Iris pigment epithelial cell (primary cell): ENCODE data around the gene SMO.
"Not testable (repeated sequence)": the region's sequence is repeated elsewhere in the genome, so short reads cannot be mapped to it uniquely, and the experiment has no call there.

Source experiments
- DNase-seq: peaks from one replicate; pipeline ENCODE4 v3.0.0-alpha.2; 2011; ENCODE audit warnings: low read depth

SMO gene

DNA sequence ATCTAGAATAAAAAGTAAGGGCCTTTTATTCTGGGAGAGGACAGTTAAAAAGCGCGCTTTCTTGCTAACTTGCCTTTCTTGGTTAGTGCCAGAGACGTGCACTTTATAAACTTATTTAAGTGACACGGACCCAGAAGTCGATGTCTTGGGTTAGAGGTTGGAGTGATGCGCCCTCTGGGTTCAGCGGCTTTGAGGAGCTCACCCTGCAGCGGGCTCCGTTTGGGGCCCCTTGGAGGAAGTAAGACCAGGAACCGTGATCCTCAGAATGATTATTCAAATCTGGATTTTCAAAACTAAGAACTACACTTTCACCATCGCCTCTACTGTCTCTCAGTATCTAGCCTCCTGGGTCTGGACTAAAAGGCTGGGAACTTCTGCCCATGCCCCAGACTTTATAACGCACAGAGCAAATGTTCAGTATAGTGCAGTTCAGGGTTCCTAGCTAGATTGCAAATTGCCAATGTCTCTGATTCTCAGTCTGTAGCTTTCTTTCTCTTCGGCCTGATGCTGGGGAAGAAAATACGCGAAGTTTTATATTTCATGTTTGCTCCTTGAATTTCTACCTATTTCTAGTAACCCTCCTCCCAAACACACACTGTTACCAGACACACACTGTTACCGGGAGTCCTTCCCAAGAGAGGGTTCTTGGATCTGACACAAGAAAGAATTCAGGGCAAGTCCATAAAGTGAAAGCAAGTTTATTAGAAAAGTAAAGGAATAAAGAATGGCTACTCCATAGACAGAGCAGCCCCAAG lies 18.6 kb upstream of the SMO start:
- no peak for DNase-seq

DNA sequence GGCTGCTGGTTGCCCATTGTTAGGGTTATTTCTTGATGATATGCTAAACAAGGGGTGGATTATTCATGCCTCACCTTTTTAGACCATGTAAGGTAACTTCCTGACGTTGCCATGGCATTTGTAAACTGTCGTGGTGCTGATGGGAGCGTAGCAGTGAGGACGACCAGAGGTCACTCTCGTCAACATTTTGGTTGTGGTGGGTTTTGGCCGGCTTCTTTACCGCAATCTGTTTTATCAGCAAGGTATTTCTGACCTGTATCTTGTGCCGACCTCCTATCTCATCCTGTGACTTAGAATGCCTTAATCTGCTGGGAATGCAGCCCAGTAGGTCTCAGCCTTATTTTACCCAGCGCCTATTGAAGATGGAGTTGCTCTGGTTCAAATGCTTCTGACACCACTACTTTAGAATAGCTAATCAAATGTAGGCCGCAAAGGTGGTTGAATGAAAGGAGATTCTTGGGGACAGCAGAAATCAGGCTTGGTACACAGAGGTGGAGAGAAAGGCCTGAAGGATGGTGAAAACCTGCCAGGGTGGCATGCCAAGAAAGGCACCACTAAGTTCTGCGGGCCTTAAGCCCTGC lies 17.9 kb upstream of the SMO start:
- no peak for DNase-seq

DNA sequence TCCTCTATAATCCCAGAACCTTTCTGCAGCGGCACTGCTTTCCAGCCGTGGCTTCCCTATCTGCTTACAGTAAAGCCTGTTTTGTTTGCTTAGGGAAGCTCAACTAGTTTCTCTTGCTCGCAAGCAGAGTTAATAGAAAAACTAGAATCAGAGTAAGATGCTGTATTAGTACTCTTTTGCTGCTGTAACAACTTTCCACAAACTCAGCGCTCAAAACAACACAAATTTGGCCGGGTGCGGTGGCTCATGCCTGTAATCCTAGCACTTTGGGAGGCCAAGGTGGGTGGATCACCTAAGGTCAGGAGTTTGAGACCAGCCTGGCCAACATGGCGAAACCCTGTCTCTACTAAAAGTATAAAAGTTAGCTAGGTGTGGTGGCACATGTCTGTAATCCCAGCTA lies 14.6 kb upstream of the SMO start:
- not testable (repeated sequence) for DNase-seq

DNA sequence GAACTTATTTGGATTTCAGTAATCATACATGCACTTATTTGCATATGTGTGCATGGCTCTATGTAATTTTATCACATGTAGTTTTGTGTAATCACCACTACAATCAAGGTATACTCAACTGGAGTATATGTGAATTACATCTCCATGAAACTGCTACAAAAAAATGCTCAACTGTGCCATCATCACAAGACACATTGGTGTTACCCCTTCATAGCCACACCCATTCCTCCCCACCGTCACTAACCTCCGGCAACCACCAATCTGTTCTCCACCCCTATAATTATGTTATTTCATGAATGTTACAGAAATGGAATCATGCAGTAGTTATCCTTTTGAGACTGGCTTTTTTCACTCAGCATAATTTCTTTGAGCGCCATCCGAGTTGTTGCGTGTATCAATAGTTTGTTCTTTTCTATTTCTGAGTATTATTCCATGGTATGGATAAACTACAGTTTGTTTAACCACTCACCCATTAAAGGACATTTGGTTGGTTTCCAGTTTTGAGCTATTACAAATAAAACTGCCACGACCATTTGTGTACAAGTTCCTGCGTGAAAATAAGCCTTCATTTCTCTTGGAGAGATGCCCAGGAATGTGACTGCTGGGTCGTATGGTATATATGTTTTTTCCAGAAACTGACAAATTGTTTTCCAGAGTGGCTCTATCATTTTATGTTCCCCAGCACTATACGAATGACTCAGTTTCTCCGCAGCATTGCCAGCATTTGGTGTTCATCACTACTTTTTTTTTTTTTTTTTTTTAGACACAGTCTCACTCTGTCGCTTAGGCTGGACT lies 11.3 kb upstream of the SMO start:
- no peak for DNase-seq

DNA sequence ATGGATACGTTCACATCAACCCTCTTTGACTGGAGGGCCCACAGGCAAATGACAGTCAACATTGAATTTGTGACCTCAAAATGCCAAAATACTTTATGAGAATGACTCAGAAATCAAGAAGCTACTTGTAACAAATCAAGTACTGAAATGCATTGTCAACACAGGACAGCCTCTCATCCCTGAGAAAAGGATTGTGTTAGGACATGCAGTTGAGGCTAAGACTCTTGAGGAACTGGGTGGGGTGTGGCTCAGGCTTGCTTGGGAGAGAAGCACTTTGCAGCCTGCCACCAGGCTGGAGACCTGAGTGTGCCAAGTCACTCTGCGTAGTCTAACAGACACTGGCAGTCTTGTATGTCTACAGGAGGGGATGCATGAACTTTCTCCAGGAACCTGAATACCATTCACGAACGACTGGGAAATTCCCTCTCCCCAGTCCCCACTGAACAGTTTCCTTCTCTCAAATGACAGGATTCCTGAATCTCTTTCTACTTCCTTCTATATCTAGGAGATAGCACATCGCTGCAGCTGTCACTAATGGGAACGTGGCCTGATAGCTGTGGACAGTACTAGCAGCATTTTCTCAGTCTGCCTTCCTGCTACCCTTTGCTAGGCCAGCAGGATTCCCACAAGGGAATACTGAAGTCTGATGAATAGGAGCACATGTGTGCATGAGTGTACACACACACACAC lies 3.3 kb upstream of the SMO start:
- DNase-seq, result no peak

DNA sequence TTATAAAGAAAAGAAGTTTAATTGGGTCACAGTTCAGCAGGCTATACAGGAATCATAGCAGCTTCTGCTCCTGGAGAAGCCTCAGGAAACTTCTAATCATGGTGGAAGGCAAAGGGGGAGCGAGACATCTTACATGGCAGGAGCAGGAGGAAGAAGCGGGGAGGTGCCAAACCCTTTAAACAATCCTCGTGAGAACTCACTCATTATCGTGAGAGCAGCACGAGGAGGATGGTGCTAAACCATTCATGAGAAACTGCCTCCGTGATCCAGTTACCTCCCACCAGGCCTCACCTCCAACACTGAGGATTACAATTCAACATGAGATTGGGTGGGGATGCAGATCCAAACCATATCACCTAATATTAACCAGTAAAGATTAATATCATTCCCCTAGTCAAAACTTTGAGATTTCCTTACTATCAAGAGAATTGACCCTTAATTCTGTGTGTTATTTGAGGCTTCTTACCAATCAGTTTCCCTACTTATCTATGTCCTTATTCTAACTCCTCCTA lies 1.6 kb upstream of the SMO start:
- no peak for DNase-seq

DNA sequence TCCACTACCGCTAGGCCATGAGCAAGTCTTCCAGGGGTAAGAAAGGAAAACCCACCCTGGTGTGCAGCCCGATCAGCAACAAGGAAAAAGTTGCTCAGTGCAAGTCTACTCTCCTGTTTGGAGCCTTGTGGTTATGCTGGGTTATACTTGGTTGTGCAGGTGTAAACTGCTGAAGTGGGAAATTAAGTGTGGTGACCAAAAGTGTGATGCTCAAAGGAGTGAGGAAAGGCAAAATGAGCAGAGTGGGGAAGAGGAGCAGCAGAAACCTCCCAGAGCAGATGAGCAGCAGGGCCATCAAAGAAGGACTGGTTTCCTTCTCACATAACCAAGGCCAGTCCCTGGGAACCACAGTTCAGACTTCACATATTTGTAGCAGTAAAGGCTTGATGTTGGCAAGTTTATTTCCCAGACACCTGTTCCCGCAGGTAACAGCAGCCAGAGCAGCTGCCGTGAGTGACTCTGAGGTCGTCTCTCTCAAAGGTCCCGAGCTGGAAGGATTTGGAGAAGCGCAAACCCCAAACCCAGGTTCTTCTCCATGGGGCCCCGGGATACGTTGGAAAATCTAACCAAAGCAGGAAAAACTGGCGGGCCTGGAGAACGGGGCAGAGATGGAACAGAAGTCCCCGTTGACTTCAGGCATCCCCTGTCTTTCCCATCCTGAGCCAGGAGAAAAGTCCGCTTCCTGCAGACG lies 607 bp upstream of the SMO start:
- DNase-seq, result no peak

DNA sequence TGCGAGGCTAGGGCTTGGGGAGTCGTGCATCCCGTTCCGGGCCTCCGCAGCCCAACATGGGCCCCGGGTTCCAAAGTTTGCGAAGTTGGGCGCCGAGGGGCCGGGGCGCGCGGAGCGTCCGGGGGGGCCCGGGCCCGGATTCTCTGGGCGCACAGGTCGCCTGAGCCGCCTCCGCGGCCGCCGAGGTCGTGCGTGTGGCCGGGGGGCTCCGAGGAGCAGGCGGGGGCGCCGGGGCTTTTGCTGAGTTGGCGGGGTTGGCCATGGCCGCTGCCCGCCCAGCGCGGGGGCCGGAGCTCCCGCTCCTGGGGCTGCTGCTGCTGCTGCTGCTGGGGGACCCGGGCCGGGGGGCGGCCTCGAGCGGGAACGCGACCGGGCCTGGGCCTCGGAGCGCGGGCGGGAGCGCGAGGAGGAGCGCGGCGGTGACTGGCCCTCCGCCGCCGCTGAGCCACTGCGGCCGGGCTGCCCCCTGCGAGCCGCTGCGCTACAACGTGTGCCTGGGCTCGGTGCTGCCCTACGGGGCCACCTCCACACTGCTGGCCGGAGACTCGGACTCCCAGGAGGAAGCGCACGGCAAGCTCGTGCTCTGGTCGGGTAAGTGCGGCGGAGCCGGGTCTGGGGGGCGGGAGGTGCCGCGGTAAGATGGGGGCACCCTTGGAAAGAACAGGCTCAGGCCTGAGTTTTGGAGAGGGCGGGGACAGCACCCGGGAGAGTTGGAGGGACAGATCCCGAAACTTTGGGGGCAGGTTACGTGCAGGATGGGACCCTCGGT lies 643 bp downstream of the SMO start:
- DNase-seq, result peak; percentile 28

DNA sequence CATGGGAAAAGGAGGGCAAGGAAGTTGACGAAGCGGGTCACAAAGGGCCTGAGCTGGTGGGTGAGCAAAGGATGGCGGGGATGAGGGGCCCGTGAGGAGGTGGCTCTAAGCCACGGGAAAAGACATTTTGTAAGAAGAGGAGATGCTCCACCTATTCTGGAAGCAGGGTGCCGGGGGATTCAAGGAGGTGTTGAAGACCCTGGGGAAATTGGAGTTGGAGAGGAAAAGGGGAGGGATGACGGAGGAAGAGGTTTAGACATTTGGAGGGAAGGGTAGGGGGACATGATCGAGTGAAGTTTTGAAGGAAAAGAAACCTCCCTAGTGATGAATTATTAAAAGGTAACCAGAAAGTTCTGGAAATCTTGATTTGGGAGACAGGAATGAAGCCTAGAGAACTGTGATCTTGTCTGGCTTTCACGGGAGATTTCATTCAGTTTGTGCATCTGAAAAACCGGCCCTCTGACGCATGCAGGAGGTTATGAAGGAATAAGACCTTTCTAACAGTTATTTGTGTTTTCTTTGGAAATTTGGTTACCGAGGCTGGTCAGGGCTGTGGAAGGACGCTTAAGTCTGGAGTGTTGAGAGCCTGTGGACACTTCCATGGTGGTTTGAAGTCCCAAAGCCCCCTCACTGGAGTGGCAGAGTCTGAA lies 1.4 kb downstream of the SMO start:
- DNase-seq, result no peak

DNA sequence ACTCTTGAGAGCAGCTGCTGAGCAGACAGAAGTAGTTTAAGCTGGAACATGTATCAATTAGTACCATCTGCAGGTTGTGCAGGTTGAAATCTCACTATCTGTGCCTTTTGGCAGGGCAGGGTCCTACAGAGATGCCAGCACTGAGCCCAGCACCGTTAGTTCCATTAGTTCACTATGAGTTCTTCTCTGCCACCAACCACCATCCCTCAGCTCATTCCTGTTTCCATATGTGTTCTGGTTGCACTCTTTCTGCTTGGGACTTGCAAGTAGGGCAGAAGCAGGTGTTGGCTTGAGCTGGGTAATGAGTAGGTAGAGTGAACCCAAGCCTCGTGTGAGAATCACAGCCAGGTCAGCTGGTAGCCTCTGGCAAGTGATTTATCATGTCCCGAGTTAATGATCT lies 2.8 kb downstream of the SMO start:
- DNase-seq, result no peak

DNA sequence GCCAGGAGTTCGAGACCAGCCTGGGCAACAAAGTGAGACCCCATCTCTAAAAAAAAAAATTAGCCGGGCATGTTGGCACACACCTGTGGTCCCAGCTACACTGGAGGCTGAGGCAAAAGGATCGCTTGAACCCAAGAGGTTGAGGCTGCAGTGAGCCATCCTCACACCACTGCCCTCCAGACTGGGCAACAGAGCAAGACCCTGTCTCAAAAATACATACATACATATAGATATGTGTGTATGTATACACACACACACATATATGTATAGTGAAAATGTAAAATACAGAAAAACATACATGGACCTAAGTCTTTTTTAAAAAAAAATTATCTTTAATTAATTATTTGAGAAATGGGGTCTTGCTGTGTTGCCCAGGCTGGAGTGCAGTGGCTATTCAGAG lies 5.5 kb downstream of the SMO start:
- no peak for DNase-seq

DNA sequence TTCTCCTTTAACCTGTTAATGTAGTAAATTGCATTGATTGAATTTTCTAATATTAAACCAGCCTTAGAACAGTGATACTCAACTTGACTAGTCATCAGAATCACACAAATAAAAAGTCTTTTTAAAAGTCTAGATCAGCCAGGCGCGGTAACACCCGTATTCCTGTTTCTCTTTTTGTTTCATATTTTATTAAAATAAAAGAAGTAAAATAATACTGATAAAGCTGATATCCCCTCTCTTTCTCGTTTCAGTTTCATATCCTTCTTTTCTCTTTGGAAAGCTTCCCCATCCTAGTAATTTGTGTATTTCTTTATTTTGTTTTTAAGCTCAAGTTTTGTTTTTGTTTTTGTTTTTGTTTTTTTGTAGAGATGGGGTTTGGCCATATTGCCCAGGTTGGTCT lies 9.3 kb downstream of the SMO start:
- DNase-seq, result no peak

DNA sequence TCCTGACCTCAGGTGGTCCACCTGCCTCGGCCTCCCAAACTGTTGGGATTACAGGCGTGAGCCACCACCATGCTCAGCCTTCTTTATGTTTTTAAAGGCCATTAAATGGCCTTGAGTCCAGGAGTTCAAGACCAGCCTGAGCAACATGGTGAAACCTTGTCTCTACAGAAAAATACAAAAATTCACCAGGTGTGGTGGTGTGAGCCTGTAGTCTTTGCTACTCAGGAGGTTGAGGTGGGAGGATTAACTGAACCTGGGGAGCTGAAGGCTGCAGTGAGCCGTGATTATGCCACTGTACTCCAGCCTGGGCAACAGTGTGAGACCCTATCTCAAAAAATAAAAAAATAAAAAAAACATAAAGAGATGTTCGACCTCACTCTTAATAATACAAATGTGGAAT lies 11.0 kb downstream of the SMO start:
- DNase-seq, result no peak

DNA sequence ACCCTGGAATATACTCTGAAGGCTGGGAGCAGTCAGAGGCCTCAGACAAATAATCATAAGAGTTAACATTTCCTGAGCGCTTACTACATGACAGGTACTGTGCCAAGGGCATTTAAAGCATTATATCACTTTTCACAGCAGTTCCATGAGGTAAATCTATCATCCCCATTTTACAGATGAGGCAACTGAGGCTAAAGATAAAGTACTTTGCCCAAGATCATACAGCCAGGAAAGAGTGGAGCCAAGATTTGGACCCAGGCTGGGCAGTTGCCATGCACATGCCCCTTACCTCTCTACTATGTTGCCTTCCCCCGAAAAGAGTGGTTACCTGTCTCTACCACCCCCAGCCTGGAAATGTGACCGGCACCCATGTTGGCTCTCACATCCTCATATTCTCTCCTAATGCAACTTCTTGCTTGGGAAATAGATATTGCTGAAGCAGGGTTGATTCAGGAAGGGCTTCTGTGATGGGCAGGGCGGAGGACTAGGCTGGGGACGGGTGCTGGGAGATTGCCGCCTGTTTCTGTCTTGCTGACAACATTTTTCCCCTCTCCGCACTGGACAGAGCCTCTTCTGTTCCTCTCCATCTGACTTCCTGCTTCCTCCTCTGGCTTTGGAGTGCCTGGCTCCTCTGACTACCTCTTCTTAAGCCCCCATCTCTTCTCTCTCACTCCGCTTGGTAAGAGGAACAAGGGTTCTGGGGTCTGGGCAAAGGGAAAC lies 13.8 kb downstream of the SMO start:
- DNase-seq, result no peak

DNA sequence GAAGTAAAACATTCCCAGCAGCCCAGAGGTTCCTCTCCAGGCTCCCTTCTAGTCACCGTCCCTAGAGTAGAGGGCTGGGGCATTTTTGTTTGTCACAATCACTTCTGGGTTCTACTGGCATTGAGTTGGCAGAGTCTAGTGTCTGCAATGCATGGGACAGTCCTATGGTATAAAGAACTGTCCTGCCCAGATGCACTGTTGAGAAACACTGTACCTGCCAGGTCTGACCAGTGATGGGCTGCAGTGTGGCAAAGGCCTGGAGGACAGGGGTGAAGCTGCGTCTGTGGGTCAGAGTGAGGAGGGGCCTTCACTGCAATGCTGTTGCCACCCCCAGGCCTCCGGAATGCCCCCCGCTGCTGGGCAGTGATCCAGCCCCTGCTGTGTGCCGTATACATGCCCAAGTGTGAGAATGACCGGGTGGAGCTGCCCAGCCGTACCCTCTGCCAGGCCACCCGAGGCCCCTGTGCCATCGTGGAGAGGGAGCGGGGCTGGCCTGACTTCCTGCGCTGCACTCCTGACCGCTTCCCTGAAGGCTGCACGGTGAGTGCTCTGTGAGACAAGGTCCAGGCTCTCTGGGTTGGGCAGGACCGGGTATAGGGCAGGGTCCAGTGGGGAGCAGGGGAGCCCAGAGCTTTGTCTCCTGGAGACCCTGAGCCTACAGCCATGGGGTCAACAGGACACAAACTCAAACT lies 14.8 kb downstream of the SMO start:
- DNase-seq, result no peak

DNA sequence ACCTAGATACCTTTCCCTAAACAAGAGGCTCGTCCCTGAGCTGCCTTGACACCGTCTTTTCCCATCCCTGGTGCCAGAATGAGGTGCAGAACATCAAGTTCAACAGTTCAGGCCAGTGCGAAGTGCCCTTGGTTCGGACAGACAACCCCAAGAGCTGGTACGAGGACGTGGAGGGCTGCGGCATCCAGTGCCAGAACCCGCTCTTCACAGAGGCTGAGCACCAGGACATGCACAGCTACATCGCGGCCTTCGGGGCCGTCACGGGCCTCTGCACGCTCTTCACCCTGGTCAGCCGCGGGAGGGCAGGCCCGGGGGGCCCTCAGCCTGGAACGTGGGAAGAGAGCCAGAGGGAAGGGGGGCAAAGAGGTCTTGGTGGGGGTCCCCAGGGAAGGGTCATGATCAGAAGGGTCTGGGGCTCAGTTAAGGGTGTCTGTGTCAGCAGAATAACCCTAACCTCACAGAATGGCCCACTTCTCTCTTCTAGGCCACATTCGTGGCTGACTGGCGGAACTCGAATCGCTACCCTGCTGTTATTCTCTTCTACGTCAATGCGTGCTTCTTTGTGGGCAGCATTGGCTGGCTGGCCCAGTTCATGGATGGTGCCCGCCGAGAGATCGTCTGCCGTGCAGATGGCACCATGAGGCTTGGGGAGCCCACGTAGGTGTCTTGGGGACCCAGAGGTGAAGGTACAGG lies 16.8 kb downstream of the SMO start:
- DNase-seq, result no peak

DNA sequence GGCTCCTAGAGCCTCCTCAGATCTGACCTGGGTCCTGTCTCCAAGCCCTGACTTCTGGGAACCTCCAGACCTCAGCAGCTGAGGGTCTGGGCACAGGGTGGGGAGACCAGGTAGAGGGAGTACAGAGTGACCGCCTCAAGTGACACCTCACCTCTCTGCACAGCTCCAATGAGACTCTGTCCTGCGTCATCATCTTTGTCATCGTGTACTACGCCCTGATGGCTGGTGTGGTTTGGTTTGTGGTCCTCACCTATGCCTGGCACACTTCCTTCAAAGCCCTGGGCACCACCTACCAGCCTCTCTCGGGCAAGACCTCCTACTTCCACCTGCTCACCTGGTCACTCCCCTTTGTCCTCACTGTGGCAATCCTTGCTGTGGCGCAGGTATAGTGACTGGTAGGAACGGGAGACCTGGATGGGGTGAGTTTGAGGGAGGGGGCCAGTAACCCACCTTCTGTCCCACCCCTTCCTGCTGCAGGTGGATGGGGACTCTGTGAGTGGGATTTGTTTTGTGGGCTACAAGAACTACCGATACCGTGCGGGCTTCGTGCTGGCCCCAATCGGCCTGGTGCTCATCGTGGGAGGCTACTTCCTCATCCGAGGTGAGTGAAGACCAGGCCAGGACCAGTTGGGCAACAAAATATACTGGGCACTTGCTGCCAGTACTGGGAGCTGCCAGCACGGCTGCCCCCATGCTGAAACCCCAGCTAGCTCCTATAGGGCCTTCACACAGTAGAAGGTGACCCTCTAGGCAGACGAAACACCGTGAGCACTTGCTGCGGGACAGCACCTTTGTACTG lies 17.8 kb downstream of the SMO start:
- DNase-seq, result no peak

DNA sequence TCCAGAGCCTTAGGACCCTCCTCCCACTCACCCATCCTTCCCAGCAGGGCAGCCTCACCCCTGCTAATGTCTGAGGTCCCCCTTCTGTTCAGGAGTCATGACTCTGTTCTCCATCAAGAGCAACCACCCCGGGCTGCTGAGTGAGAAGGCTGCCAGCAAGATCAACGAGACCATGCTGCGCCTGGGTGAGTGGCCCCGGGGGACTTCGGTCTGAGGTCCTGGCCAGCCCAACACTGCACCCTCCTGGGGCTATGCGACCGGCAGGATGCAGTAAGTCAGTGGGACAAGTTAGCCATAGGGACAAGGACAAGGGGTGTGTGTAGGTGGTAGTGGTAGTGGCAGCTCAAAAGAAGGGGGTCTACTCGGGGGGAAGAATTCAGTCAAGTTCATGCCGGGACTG lies 20.2 kb downstream of the SMO start:
- DNase-seq, result no peak
